Right cardiac atrium (tissue), 5 donors: Measurements from ENCODE around the gene NIP7. TPM values are rescaled to one million over a fixed set of nuclear protein-coding genes. Genes with fewer than 3 reads are reported as not detected.
"Not testable (repeated sequence)": the region's sequence is repeated elsewhere in the genome, so short reads cannot be mapped to it uniquely, and the experiment has no call there.

ENCODE experiments used
- ATAC-seq, 2 donors: fragments of 200-7000 bp; cut with Tn5 transposase; one replicate each; pipeline versions ENCODE4 v1.8.0 to v1.9.1; 2020; ENCODE audit warnings: moderate library complexity in 2 of 2, mild to moderate bottlenecking in 1 of 2
- DNase-seq, 3 donors: peaks; one replicate each; pipeline ENCODE4 v3.0.0-alpha.2; 2020
- H3K27ac ChIP-seq: one replicate; pipeline ENCODE4 v1.5.1; 2013; ENCODE audit warnings: mild to moderate bottlenecking, low read length, control low read depth, moderate library complexity
- H3K27me3 ChIP-seq: one replicate; pipeline ENCODE4 v1.6.1; 2013; ENCODE audit not compliant: control insufficient read depth, insufficient read depth
- H3K4me1 ChIP-seq: one replicate; pipeline ENCODE4 v1.6.1; 2013; ENCODE audit warnings: low read length; ENCODE audit not compliant: control insufficient read depth, insufficient read depth
- H3K4me3 ChIP-seq: one replicate; pipeline ENCODE4 v1.5.1; 2013; ENCODE audit warnings: low read length, control low read depth
- H3K9me3 ChIP-seq: one replicate; pipeline ENCODE4 v1.6.1; 2013; ENCODE audit warnings: low read length; ENCODE audit not compliant: control insufficient read depth
- WGBS: extraction: QIAGEN DNeasy Blood & Tissue Kit; methylation state at CpG from one replicate; pipeline ENCODE4 v1.1.7; 2013; 5-methylcytosine and 5-hydroxymethylcytosine counted together
- intact Hi-C, 4 donors: fragments of 100-400 bp; cut with DNase I; formaldehyde crosslinking; loops; one replicate each; pipeline versions ENCODE4 v1.11.0 to v1.14.0; 2022 to 2023
- long read RNA-seq, 4 donors: library from polyadenylated mRNA; unstranded; transcript quantifications; one replicate each; pipeline ENCODE4 v2.0.0, GENCODE V29; 2020 to 2021
- polyA plus RNA-seq: library from polyadenylated mRNA; stranded (reverse); fragments of 200-250 nt; gene quantifications from one replicate; pipeline ENCODE4 v1.2.3, GENCODE V29; 2013
- total RNA-seq, 4 donors: library from RNA; stranded (reverse); fragmentation: NEBNext Ultra II Directional; extraction: Animal tissue kit (Norgen Biotek cat#: 25700); gene quantifications; one replicate each; pipeline ENCODE4 v1.2.1, GENCODE V29; 2021
- donor health status: healthy with polysubstance abuse.
- donor health status: DM: no; HTN: yes; CAD: no.
- donor health status: DM: no; HTN: no; CAD: no.
- donor health status: DM: no; HTN: yes; CAD: no; lungs with severe emphysema.
- donor health status: DM: yes; HTN: yes; CAD: no.

Gene NIP7
- total RNA-seq (10 to 100 TPM in 1 of 4 donors, 1 to 10 TPM in 3; 6.4 to 14.8 (median 9.1) TPM), polyA plus RNA-seq (6.2 TPM)
- long read RNA-seq, donor 1, transcript NIP7-201 (5 exons, 2,402 nt): major isoform, 20 of 21 reads
- long read RNA-seq, donor 1, partial matches to known transcripts: 0 of 21 reads
- long read RNA-seq, donor 1, other reads (novel, unspliced or antisense): 0 of 21 reads
- long read RNA-seq, donor 2, transcript NIP7-201 (5 exons, 2,402 nt): major isoform, 12 of 14 reads
- long read RNA-seq, donor 2, partial matches to known transcripts: 0 of 14 reads
- long read RNA-seq, donor 2, other reads (novel, unspliced or antisense): 1 of 14 reads
- long read RNA-seq, donor 3, transcript NIP7-201 (5 exons, 2,402 nt): major isoform, 51 of 56 reads
- long read RNA-seq, donor 3, partial matches to known transcripts: 0 of 56 reads
- long read RNA-seq, donor 3, other reads (novel, unspliced or antisense): 4 of 56 reads
- long read RNA-seq, donor 4, transcript NIP7-201 (5 exons, 2,402 nt): major isoform, 8 of 9 reads
- long read RNA-seq, donor 4, partial matches to known transcripts: 0 of 9 reads
- long read RNA-seq, donor 4, other reads (novel, unspliced or antisense): 1 of 9 reads

DNA sequence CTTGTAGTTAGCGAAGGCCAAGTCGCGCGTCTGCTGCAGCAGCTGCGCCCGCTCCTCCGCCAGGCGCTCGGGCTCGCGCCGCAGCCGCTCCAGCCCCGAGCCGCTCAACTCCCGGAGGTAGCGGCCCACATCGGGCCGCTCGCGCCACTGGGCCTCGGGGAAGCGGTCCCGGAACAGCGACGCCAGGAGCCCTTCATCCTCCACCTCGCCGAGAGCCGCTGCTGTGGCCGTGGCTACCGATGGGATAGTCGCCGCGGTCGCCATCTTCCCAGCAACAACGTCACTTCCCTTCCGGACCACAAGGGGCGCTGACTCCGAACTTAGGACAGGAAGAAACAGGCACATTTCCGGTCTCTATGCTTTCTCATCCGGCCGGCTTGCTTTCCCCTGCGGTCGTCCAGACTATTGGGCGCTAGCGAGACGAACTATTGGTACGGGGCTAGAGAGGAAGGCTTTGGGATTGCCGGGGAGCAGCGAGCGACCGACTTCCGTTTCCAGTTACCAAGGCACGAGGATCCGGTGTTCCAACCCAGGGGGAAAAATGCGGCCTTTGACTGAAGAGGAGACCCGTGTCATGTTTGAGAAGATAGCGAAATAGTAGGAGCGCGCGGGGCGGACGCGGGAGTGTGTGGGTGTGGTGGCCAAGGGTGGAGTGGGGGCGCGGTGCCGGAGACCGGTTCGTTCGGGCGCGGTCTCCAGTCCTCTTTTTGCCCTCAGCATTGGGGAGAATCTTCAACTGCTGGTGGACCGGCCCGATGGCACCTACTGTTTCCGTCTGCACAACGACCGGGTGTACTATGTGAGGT, at the start of gene NIP7, which contains the start of gene COG8:
TSS of gene NIP7 (plus strand) at position 484 of the 806 bp plus-strand sequence. CDS start at position 542, 58 bp downstream.
TSS of gene COG8 (minus strand) at position 276 of the 806 bp plus-strand sequence. CDS start at position 264, 12 bp downstream.
- peak within 1 kb of the TSS; percentile 72 for H3K27ac ChIP-seq
- peak; percentile 99 for ATAC-seq
- DNase-seq: peak; percentile 95 to 98 (median 96)
- WGBS: under 1% methylated on average over 77 of the region's 77 CpGs
- H3K27me3 ChIP-seq: no peaks in the 10 kb centered on the region
- H3K4me3 ChIP-seq: peak within 1 kb of the TSS; percentile 70
- H3K4me1 ChIP-seq: peaks cover 2% of the 10 kb centered on the region
- H3K9me3 ChIP-seq: no peaks in the 10 kb centered on the region
- intact Hi-C loops: no loop called here

DNA sequence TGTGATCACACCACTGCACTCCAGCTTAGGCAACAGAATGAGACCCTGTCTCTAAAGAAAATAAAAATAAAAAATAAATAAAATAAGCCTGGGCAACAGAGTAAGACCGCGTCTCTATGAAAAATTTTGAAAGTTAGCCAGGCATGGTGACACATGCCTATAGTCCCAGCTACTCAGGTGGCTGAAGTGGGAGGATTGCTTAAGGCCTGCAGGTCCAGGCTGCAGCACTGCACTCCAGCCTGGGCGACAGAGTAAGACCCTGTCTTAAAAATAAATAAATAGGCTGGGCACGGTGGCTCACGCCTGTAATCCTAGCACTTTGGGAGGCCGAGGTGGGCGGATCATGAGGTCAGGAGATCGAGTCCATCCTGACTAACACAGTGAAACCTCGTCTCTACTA, 47.9 kb upstream of the NIP7 start:
- H3K4me3 ChIP-seq, H3K27me3 ChIP-seq, H3K27ac ChIP-seq, DNase-seq, H3K4me1 ChIP-seq, intact Hi-C loops, H3K9me3 ChIP-seq, ATAC-seq: not testable (repeated sequence)
- WGBS: 92% methylated on average over 9 of the region's 9 CpGs

DNA sequence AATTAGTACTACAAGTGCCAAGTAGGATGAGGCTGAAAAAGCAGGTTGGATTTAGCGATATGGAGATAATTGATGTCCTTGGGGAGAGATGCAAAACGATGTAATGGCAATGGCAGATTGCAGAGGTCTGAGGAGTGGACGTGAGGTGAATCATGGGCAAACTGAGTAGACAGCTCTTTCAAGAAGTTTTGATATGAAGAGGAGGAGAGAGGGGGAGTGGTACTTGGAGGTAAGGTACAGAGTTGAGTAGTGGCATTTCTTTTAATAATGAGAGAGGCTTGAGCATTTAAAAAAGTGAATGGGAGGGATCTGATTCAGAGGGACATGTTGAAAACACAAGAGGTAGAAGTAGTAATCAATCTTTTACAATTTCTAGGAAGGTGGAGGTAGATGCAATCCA, 46.2 kb upstream of the NIP7 start:
- intact Hi-C loops: no loop called here
- no peak overlapping the region for H3K27ac ChIP-seq
- 57% methylated on average over 3 of the region's 3 CpGs for WGBS
- no peaks in the 10 kb centered on the region for H3K27me3 ChIP-seq
- no peaks in the 10 kb centered on the region for H3K4me1 ChIP-seq
- H3K9me3 ChIP-seq: no peaks in the 10 kb centered on the region
- no peak overlapping the region for H3K4me3 ChIP-seq
- ATAC-seq: no peak
- no peak for DNase-seq

DNA sequence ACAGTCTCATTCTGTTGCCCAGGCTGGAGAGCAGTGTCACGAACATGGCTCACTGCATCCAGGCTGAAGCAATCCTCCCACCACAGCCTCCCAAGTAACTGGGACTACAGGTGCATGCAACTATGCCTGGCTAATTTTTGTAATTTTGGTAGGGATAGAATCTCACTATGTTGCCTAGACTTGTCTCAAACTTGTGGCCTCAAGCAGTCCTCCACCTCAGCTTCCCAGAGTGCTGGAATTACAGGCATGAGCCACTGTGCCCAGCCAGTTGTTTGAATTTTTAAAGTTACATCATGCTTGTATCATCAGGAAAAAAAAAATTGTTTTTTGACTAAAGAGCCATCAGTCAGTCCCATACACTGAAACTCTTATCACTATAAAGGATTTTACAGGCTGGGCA, 45.5 kb upstream of the NIP7 start:
- ATAC-seq (no peak), DNase-seq (no peak)
- H3K4me3 ChIP-seq: no peak overlapping the region
- no peaks in the 10 kb centered on the region for H3K9me3 ChIP-seq
- H3K27ac ChIP-seq: no peak overlapping the region
- intact Hi-C loops: no loop called here
- whole genome bisulfite sequencing: 94% methylated on average over 1 of the region's 1 CpG
- H3K4me1 ChIP-seq: no peaks in the 10 kb centered on the region
- no peaks in the 10 kb centered on the region for H3K27me3 ChIP-seq

DNA sequence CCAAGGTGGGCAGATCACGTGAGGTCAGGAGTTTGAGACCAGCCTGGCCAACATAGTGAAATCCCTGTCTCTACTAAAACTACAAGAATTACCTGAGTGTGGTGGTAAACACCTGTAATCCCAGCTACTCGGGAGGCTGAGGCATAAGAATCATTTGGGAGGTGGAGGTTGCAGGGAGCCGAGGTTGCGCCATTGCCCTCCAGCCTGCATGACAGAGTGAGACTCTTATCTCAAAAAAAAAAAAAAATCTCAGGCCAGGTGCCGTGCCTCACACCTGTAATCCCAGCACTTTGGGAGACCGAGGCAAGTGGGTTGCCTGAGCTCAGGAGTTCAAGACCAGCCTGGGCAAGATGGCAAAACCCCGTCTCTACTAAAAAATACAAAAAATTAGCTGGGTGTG, 42.8 kb upstream of the NIP7 start:
- H3K27me3 ChIP-seq, intact Hi-C loops, ATAC-seq, H3K27ac ChIP-seq, H3K4me3 ChIP-seq, DNase-seq, H3K4me1 ChIP-seq, H3K9me3 ChIP-seq: not testable (repeated sequence)
- 97% methylated on average over 7 of the region's 7 CpGs for WGBS

DNA sequence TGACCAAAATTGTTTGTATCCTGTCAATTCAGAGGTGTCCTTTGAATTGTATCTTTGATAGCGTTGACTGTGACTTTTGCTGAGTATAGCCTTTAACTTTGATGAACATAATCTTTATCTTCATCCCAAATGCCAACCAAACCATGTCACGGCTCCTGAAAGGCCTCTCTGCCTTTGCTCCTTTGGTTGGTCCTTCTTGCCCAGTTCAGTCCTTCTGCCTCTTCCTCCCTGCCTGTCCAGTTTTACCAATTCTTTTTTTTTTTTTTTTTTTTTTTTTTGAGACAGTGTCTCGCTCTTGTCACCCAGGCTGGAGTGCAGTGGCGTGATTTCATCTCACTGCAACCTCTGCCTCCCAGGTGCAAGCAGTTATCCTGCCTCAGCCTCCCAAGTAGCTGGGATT, 41.3 kb upstream of the NIP7 start:
- 96% methylated on average over 4 of the region's 4 CpGs for WGBS

DNA sequence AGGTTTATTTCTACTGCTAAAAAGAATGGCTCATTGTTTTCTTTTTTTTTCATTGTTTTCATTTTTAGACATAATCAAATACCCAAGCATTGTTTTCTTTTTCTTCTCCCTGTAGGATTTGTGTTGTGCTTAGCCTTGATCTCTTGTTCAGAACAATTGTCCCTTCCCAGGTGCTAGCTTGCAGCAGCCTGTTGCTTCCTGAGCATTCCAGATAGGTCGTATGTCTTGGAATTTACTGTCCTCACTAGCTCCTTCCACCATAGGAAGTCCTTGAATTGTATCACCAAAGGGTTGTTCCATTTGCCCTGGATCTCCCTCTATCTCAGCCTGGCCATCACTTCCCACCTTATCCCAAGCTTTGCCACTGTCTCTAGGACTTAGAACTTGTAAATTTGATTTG, 38.4 kb upstream of the NIP7 start:
- H3K4me3 ChIP-seq: no peak overlapping the region
- 46% methylated on average over 1 of the region's 1 CpG for WGBS
- no peak overlapping the region for H3K27ac ChIP-seq
- H3K9me3 ChIP-seq: no peaks in the 10 kb centered on the region
- H3K4me1 ChIP-seq: no peaks in the 10 kb centered on the region
- ATAC-seq (no peak), DNase-seq (no peak)
- no peaks in the 10 kb centered on the region for H3K27me3 ChIP-seq
- intact Hi-C loops: no loop called here

More for the DNA sequence above, 41.3 kb upstream of the NIP7 start:
- intact Hi-C loops: no loop called here
- no peaks in the 10 kb centered on the region for H3K4me1 ChIP-seq
- no peaks in the 10 kb centered on the region for H3K9me3 ChIP-seq
- no peak for ATAC-seq
- no peak overlapping the region for H3K4me3 ChIP-seq
- H3K27ac ChIP-seq: no peak overlapping the region
- no peaks in the 10 kb centered on the region for H3K27me3 ChIP-seq
- DNase-seq: no peak

DNA sequence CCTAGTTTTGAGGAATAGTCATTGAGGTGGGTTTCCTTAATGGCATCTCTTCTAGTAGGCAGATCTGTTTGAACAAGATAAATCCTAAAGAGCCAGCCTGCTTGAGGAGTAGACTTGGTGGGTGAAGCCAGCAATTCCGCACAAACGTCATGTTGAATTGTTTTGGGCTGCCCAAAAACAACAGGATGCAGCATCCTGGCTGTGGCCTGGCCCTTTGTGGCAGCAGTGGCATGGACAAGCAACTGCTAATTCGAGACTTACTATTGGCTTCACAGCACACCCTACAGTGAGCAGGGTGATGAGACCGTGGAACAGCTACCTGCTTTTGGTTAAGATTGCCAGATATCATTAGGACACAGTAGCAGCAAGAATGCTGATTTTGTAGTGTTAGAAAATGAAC, 37.7 kb upstream of the NIP7 start:
- no peaks in the 10 kb centered on the region for H3K9me3 ChIP-seq
- H3K4me1 ChIP-seq: no peaks in the 10 kb centered on the region
- no peak overlapping the region for H3K4me3 ChIP-seq
- DNase-seq: no peak
- no peak overlapping the region for H3K27ac ChIP-seq
- WGBS: 82% methylated on average over 4 of the region's 4 CpGs
- ATAC-seq: peak in 1 of 2 donors; percentile 43
- no peaks in the 10 kb centered on the region for H3K27me3 ChIP-seq
- intact Hi-C loops: no loop called here

DNA sequence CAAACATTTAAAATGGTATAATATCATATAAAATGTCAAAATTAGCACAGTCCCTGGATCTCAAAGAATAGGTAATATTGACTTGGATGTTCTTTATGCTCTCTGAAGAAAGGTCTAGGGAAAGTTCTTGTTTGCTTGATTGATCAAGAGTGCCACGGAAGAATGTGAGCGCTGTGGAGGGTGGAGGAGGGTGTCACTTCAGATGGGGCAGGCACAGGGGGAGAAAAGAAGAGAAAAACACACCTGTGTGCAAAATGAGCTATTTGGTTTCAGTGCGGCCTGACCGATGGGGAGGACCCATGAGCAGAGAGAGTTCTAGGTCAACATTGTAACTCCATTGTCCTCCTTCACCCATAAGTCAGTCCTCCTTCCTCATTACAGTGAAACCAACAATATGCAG, 37.3 kb upstream of the NIP7 start:
- Histone ChIP-seq H3K4me3 (no peak overlapping the region), H3K4me1 (no peaks in the 10 kb centered on the region), H3K27me3 (no peaks in the 10 kb centered on the region), H3K9me3 (no peaks in the 10 kb centered on the region), H3K27ac (no peak overlapping the region)
- DNase-seq (no peak), ATAC-seq (no peak)
- 96% methylated on average over 4 of the region's 4 CpGs for WGBS
- intact Hi-C loops: no loop called here

DNA sequence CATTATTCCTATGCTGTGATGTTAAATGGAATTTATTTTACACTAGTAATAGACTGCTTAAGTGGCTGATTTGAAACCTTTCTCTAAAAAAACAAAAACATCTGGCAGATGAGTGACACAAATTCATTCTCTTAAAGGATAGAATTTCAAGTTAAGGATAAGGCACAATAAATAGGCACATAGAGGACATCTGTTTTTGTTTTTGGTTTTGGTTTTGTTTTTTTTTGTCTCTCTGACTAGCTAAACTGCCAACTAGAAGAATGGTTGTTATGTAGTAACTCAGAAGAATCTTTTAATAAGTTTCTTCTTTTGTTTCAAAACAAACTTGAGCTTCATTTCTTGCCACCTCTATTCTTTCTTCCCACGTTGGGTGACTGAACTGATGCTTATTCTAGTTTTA, 33.5 kb upstream of the NIP7 start:
- intact Hi-C loops: no loop called here
- no peak overlapping the region for H3K4me3 ChIP-seq
- WGBS: 72% methylated on average over 1 of the region's 1 CpG
- ATAC-seq (no peak), DNase-seq (no peak)
- H3K27me3 ChIP-seq: no peaks in the 10 kb centered on the region
- no peak overlapping the region for H3K27ac ChIP-seq
- H3K9me3 ChIP-seq: no peaks in the 10 kb centered on the region
- no peaks in the 10 kb centered on the region for H3K4me1 ChIP-seq

DNA sequence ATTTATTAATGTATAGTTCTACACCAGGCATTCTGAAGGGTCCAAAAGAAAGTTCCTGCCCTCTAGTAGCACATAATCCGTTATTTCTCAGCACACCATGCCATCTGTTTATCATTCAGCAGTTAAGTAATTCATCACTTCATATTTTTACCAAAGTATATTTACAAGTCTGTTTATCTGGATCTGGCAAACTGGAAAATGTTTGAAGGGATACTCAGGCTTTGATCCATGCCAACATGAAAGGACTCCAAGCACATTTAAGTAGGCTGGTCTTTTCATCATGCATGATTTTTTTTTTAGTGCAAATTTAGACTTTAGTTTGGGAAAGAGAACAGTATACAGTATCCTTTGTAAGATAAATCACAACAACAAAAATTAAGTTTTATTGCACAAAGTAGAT, 32.5 kb upstream of the NIP7 start:
- H3K27ac ChIP-seq: no peak overlapping the region
- H3K9me3 ChIP-seq: no peaks in the 10 kb centered on the region
- DNase-seq: no peak
- no peaks in the 10 kb centered on the region for H3K4me1 ChIP-seq
- H3K4me3 ChIP-seq: no peak overlapping the region
- no peak for ATAC-seq
- intact Hi-C loops: no loop called here
- H3K27me3 ChIP-seq: no peaks in the 10 kb centered on the region
- 86% methylated on average over 1 of the region's 1 CpG for whole genome bisulfite sequencing
